Thyroid gland (tissue), 4 donors: ENCODE data around the gene MARK3. TPM values are rescaled to one million over a fixed set of nuclear protein-coding genes. Genes with fewer than 3 reads are reported as not detected.

Source experiments
- DNase-seq, 2 donors: peaks; one replicate each; pipeline ENCODE4 v3.0.0-alpha.2; 2019
- H3K27ac ChIP-seq, 3 donors: fragments of 200-600 bp; sonication (generic); 1 replicate in 2 of 3; 2 replicates in 1 of 3; pipeline ENCODE4 v1.5.1; 2016 to 2019; ENCODE audit warnings: mild to moderate bottlenecking in 1 of 3, moderate library complexity in 1 of 3
- H3K27me3 ChIP-seq: fragments of 200-600 bp; sonication (generic); one replicate; pipeline ENCODE4 v1.5.1; 2019
- H3K36me3 ChIP-seq, 2 donors: fragments of 200-600 bp; sonication (generic); one replicate each; pipeline ENCODE4 v1.5.1; 2016 to 2019
- H3K4me1 ChIP-seq, 2 donors: fragments of 200-600 bp; sonication (generic); one replicate each; pipeline ENCODE4 v1.5.1; 2017 to 2019
- H3K4me3 ChIP-seq, 3 donors: fragments of 200-600 bp; sonication (generic); replicated peaks in 1 of 3; 1 replicate in 2 of 3; 2 replicates in 1 of 3; pipeline ENCODE4 v1.5.1; 2016; ENCODE audit warnings: mild to moderate bottlenecking in 1 of 3
- H3K9me3 ChIP-seq: fragments of 200-600 bp; sonication (generic); one replicate; pipeline ENCODE4 v1.5.1; 2017
- CTCF ChIP-seq, 6 experiments: fragments of 200-600 bp in 3 of 6; fragments of 450-650 bp in 3 of 6; sonication (generic) in 3 of 6; IDR thresholded peaks; one replicate each; pipeline ENCODE4 v1.5.1; 2016 to 2019; ENCODE audit warnings: antibody characterized with exemption in 6 of 6, mild to moderate bottlenecking in 2 of 6, inconsistent platforms in 1 of 6, moderate library complexity in 1 of 6
- POLR2A ChIP-seq, 2 donors: fragments of 450-650 bp; IDR thresholded peaks; one replicate each; pipeline ENCODE4 v1.6.1; 2017; ENCODE audit warnings: antibody characterized with exemption in 2 of 2, mild to moderate bottlenecking in 2 of 2, moderate library complexity in 1 of 2
- WGBS, 2 donors: methylation state at CpG; one replicate each; pipeline ENCODE4 v1.1.5; 2017; 5-methylcytosine and 5-hydroxymethylcytosine counted together
- intact Hi-C: fragments of 100-400 bp; cut with DNase I; formaldehyde crosslinking; loops from one replicate; pipeline ENCODE4 v1.15.1; 2023
- total RNA-seq, 4 donors: library from RNA; depleted of rRNA; stranded (reverse); fragments of >200 nt; gene quantifications; one replicate each; pipeline ENCODE4 v1.2.3, GENCODE V29; 2016

The MARK3 gene
- total RNA-seq, 4 donors from 2014 or later: 105 to 164 (median 114) TPM

DNA sequence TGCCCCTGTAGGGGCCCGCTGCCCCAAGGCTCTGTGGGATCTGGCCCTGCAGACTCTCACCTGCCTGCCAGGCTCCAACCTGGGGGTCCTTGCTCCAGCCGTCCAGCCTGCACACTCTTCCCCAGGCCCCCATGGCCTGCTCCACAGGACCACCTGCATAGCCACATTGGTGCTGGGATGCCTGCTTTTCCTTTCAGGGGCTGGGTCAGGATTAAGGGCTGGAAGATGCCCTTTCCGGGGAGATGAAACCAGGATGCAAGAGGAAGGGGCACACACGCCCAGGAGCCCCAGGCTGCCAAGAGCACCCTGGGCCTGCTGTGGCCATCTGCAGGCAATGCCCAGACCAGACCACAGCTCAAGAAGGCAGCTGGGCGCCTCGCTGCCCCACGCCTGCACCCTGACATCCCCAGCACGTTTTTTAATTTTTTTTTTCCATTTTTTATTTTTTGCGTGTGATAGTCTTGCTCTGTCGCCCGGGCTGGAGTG, 162.3 kb downstream of the MARK3 start:
- no peaks in the 10 kb centered on the region for H3K9me3 ChIP-seq
- no peaks in the 10 kb centered on the region for H3K36me3 ChIP-seq
- peaks cover 44 to 84% of the 10 kb centered on the region in 2 donors for H3K4me1 ChIP-seq
- intact Hi-C loops: loop anchor here (2.0 kb wide), 2 partner anchors 29 to 47 kb away; no protein-coding TSS in a partner anchor
- H3K27me3 ChIP-seq: no peaks in the 10 kb centered on the region
- H3K4me3 ChIP-seq: no peak overlapping the region
- no peak for TF ChIP-seq POLR2A (IDR thresholded peaks at IDR 0.05)
- TF ChIP-seq CTCF (IDR thresholded peaks at IDR 0.05): no peak
- DNase-seq: no peak
- H3K27ac ChIP-seq: no peak overlapping the region
- 89% methylated on average over 9 to 11 of the region's 11 CpGs for WGBS, 2 donors

GRCh38 chr14:103547941-103548462, 162.8 kb downstream of the MARK3 start:
- no peak overlapping the region for H3K4me3 ChIP-seq
- no peak overlapping the region for H3K27ac ChIP-seq
- intact Hi-C loops: loop anchor here (2.0 kb wide), 2 partner anchors 29 to 47 kb away; no protein-coding TSS in a partner anchor
- TF ChIP-seq CTCF (IDR thresholded peaks at IDR 0.05): no peak
- TF ChIP-seq POLR2A (IDR thresholded peaks at IDR 0.05): no peak
- H3K36me3 ChIP-seq: no peaks in the 10 kb centered on the region
- peaks cover 44 to 84% of the 10 kb centered on the region in 2 donors for H3K4me1 ChIP-seq
- H3K9me3 ChIP-seq: no peaks in the 10 kb centered on the region
- no peaks in the 10 kb centered on the region for H3K27me3 ChIP-seq
- no peak for DNase-seq
- 94 to 96% methylated on average over 14 to 18 of the region's 18 CpGs for WGBS, 2 donors

GRCh38 chr14:103548463-103549351, 163.5 kb downstream of the MARK3 start:
- intact Hi-C loops: no loop called here
- 94 to 98% methylated on average over 13 to 16 of the region's 27 CpGs for WGBS, 2 donors
- H3K27ac ChIP-seq: peak overlapping the region; percentile 95 to 99 (median 97)
- peaks cover 47 to 84% of the 10 kb centered on the region in 2 donors for H3K4me1 ChIP-seq
- H3K36me3 ChIP-seq: no peaks in the 10 kb centered on the region
- no peaks in the 10 kb centered on the region for H3K27me3 ChIP-seq
- no peaks in the 10 kb centered on the region for H3K9me3 ChIP-seq
- TF ChIP-seq POLR2A (IDR thresholded peaks at IDR 0.05): no peak
- peak in 2 of 6 experiments; percentile 1 to 3 for TF ChIP-seq CTCF (IDR thresholded peaks at IDR 0.05)
- DNase-seq: no peak
- H3K4me3 ChIP-seq: no peak overlapping the region

GRCh38 chr14:103549361-103550311, 164.4 kb downstream of the MARK3 start:
- intact Hi-C loops: no loop called here
- no peaks in the 10 kb centered on the region for H3K27me3 ChIP-seq
- H3K4me1 ChIP-seq: peaks cover 54 to 85% of the 10 kb centered on the region in 2 donors
- peak in 1 of 2 donors; percentile 41 for DNase-seq
- H3K9me3 ChIP-seq: no peaks in the 10 kb centered on the region
- no peaks in the 10 kb centered on the region for H3K36me3 ChIP-seq
- WGBS, 2 donors: 82 to 88% methylated on average over 24 of the region's 30 CpGs
- H3K27ac ChIP-seq: peak overlapping the region; percentile 95 to 99 (median 97)
- peak overlapping the region in 1 of 3 donors; percentile 0 for H3K4me3 ChIP-seq
- TF ChIP-seq POLR2A (IDR thresholded peaks at IDR 0.05) (peak in 1 of 2 donors; percentile 14), CTCF (IDR thresholded peaks at IDR 0.05) (no peak)
